ENCODE measurements around the gene GAS7. TPM values are rescaled to one million over a fixed set of nuclear protein-coding genes. Genes with fewer than 3 reads are reported as not detected.

Gene GAS7
- total RNA-seq, 1 experiment from 2014 or later: 4.1 TPM

DNA sequence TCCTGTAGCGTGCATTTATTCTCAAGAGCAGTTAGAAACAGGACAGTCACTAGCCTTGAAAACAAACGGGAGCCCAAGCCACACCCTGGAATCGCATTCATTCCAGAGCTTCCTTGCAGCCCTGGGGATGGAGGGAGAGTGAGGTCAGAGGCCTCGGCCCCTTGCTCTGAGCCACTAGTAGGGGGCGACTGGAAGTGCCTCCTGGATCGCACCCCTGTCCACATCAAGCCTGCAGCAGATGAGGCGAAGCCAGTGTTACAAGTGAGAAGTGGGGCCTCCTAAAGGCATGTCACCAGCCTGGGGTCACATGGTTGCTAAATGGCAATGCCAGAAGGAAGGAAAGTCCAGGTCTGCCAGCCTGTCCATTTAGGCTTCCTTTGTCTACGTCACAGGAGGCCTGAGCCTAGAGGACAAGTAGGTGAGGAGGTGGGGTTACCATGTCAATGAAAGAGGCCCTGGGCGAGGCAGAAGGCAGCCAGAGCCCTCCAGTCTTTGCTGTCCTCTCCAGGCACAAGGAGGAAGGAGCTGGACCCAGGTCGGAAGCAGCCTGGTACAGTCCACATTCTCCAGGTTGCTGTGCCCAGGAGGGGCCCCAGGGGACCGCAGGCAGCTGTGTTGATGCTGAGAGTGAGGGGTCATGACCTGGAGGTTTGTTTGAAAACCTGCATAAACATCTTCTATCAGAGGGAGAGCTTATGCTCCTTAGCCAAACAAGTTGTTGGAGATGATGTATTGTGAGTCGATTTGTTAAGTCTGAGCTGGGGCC is 290.3 kb downstream of the GAS7 start:
- H3K79me2 ChIP-seq (ENCODE audit: insufficient read depth, low read length): no peaks in the 10 kb centered on the region
- POLR2A ChIA-PET: no interaction called here
- intact Hi-C loops (cut with micrococcal nuclease): no loop called here
- no peak overlapping the region for H3K9ac ChIP-seq (ENCODE audit: low read length)
- H3K27ac ChIP-seq (ENCODE audit: low read depth, low read length): no peak overlapping the region
- no peak for ATAC-seq
- H3K4me2 ChIP-seq (ENCODE audit: low read length): no peak overlapping the region
- no peak overlapping the region for H2AFZ ChIP-seq (ENCODE audit: low read depth, low read length, poor library complexity, severe bottlenecking)
- TF ChIP-seq SRF (IDR thresholded peaks at IDR 0.05; ENCODE audit: low read depth): no peak
- no peaks in the 10 kb centered on the region for H3K9me3 ChIP-seq (ENCODE audit: control insufficient read depth in 1 of 2, insufficient read depth in 1 of 2, low read depth in 1 of 2, low read length in 2 of 2)
- no peaks in the 10 kb centered on the region for H4K20me1 ChIP-seq (ENCODE audit: insufficient read depth)
- H3K27me3 ChIP-seq (ENCODE audit: insufficient read depth, low read length): no peaks in the 10 kb centered on the region
- CTCF ChIA-PET: interaction anchor here (1.2 kb wide), 1 partner anchor 17 kb away, joined by 6 read pairs; no protein-coding TSS in a partner anchor
- H3K4me1 ChIP-seq (ENCODE audit: control insufficient read depth in 1 of 2, insufficient read depth in 2 of 2, low read length in 2 of 2): no peaks in the 10 kb centered on the region
- RAD21 ChIA-PET (ENCODE audit: low non-redundant PET in 1 of 2, low total read pairs in 2 of 2, uncharacterized antibody in 2 of 2, unreplicated experiment in 2 of 2): no interaction called here
- no peak for DNase-seq (ENCODE audit: low read depth, low spot score)
- no TSS peak for BruUV-seq (replicated peaks)
- H3K4me3 ChIP-seq (replicated peaks in 1 of 2; ENCODE audit: low read depth in 1 of 2, low read length in 2 of 2): no peak overlapping the region
- no peaks in the 10 kb centered on the region for H3K36me3 ChIP-seq (ENCODE audit: control insufficient read depth in 1 of 2, insufficient read depth in 2 of 2, low read length in 2 of 2)
- H3K9me2 ChIP-seq (ENCODE audit: insufficient read depth): no peaks in the 10 kb centered on the region

DNA sequence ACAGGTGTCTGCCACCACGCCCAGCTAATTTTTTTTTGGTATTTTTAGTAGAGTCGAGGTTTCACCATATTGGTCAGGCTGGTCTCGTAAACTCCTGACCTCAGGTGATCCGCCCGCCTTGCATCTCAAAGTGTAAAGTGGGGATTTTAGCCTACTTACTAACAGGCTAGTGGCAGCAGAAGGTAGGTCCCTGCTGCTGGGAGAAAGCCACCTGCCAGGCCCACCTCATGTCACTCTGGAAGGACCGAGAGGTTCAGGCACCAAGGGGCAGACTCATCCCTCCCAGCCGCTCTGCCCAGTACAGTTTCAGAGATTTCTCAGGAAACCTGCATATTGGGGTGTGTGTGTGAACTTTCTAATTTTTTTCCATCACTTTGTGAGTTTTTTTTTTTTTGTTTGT is 291.3 kb downstream of the GAS7 start:
- no peaks in the 10 kb centered on the region for H3K27me3 ChIP-seq (ENCODE audit: insufficient read depth, low read length)
- H3K4me2 ChIP-seq (ENCODE audit: low read length): no peak overlapping the region
- TF ChIP-seq, protein P1, sequence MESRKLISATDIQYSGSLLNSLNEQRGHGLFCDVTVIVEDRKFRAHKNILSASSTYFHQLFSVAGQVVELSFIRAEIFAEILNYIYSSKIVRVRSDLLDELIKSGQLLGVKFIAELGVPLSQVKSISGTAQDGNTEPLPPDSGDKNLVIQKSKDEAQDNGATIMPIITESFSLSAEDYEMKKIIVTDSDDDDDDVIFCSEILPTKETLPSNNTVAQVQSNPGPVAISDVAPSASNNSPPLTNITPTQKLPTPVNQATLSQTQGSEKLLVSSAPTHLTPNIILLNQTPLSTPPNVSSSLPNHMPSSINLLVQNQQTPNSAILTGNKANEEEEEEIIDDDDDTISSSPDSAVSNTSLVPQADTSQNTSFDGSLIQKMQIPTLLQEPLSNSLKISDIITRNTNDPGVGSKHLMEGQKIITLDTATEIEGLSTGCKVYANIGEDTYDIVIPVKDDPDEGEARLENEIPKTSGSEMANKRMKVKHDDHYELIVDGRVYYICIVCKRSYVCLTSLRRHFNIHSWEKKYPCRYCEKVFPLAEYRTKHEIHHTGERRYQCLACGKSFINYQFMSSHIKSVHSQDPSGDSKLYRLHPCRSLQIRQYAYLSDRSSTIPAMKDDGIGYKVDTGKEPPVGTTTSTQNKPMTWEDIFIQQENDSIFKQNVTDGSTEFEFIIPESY (IDR thresholded peaks at IDR 0.05; ENCODE audit: extremely low read depth, insufficient replicate concordance, low read length): no peak
- no peak for TF ChIP-seq CBX3 (IDR thresholded peaks at IDR 0.05; ENCODE audit: low read depth)
- no TSS peak for BruUV-seq (replicated peaks)
- H3K9me3 ChIP-seq (ENCODE audit: control insufficient read depth in 1 of 2, insufficient read depth in 1 of 2, low read depth in 1 of 2, low read length in 2 of 2): no peaks in the 10 kb centered on the region
- no peak for DNase-seq (ENCODE audit: low read depth, low spot score)
- H3K9me2 ChIP-seq (ENCODE audit: insufficient read depth): no peaks in the 10 kb centered on the region
- H3K4me1 ChIP-seq (ENCODE audit: control insufficient read depth in 1 of 2, insufficient read depth in 2 of 2, low read length in 2 of 2): no peaks in the 10 kb centered on the region
- H3K27ac ChIP-seq (ENCODE audit: low read depth, low read length): no peak overlapping the region
- ChIA-PET CTCF (no interaction called here), POLR2A (no interaction called here), RAD21 (ENCODE audit: low non-redundant PET in 1 of 2, low total read pairs in 2 of 2, uncharacterized antibody in 2 of 2, unreplicated experiment in 2 of 2) (no interaction called here)
- H3K36me3 ChIP-seq (ENCODE audit: control insufficient read depth in 1 of 2, insufficient read depth in 2 of 2, low read length in 2 of 2): no peaks in the 10 kb centered on the region
- no peaks in the 10 kb centered on the region for H4K20me1 ChIP-seq (ENCODE audit: insufficient read depth)
- no peak overlapping the region for H3K9ac ChIP-seq (ENCODE audit: low read length)
- no peaks in the 10 kb centered on the region for H3K79me2 ChIP-seq (ENCODE audit: insufficient read depth, low read length)
- no peak for ATAC-seq
- H2AFZ ChIP-seq (ENCODE audit: low read depth, low read length, poor library complexity, severe bottlenecking): no peak overlapping the region
- no peak overlapping the region for H3K4me3 ChIP-seq (replicated peaks in 1 of 2; ENCODE audit: low read depth in 1 of 2, low read length in 2 of 2)
- intact Hi-C loops (cut with micrococcal nuclease): no loop called here

Measured in HCT116 (cell line).